Hematopoietic multipotent progenitor cell treated with erythropoietin and hydrocortisone succinate and interleukin-3 and kit ligand, for 15 days (in vitro differentiated cells): ENCODE data around the gene ARHGAP45.
"Not testable (repeated sequence)": the region's sequence is repeated elsewhere in the genome, so short reads cannot be mapped to it uniquely, and the experiment has no call there.

Experiments
- DNase-seq: peaks from one replicate; pipeline ENCODE4 v3.0.0-alpha.2; 2015; ENCODE audit warnings: low spot score

Gene ARHGAP45, protein sequence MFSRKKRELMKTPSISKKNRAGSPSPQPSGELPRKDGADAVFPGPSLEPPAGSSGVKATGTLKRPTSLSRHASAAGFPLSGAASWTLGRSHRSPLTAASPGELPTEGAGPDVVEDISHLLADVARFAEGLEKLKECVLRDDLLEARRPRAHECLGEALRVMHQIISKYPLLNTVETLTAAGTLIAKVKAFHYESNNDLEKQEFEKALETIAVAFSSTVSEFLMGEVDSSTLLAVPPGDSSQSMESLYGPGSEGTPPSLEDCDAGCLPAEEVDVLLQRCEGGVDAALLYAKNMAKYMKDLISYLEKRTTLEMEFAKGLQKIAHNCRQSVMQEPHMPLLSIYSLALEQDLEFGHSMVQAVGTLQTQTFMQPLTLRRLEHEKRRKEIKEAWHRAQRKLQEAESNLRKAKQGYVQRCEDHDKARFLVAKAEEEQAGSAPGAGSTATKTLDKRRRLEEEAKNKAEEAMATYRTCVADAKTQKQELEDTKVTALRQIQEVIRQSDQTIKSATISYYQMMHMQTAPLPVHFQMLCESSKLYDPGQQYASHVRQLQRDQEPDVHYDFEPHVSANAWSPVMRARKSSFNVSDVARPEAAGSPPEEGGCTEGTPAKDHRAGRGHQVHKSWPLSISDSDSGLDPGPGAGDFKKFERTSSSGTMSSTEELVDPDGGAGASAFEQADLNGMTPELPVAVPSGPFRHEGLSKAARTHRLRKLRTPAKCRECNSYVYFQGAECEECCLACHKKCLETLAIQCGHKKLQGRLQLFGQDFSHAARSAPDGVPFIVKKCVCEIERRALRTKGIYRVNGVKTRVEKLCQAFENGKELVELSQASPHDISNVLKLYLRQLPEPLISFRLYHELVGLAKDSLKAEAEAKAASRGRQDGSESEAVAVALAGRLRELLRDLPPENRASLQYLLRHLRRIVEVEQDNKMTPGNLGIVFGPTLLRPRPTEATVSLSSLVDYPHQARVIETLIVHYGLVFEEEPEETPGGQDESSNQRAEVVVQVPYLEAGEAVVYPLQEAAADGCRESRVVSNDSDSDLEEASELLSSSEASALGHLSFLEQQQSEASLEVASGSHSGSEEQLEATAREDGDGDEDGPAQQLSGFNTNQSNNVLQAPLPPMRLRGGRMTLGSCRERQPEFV

DNA sequence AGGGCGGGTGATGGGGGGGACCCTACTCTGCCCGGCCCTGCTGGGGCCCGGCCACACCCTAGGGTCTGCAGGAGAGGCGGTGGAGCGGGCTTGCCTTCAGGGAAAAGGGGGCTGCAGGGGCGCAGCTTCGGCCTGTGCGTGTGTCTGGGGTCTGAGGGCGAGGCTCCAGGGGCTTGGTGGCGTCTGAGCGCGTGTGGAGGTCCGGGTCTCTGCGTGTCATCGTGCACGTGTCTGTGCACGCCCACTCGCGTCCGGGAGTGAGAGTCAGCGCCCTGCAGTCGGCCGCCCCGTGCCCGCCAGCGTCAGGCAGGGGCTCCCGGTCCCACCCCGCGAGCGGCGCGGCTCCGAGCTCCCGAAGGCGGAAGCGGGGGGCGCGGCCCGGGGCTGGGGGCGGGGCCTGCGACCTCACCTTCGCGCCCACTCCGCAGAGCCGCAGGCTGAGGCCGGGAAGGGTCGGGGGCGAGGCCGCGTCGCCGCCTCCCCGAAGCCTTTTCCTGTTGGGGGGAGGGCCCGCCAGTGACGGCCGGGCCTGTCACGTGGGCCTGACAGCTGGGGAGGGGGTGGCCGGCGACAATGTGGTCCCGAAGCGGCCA, at the start of gene ARHGAP45:
Gene ARHGAP45, plus strand, starts transcription at position 420 of the 593 bp plus-strand sequence. CDS start 239 bp downstream, outside the sequence.
- no peak for DNase-seq

DNA sequence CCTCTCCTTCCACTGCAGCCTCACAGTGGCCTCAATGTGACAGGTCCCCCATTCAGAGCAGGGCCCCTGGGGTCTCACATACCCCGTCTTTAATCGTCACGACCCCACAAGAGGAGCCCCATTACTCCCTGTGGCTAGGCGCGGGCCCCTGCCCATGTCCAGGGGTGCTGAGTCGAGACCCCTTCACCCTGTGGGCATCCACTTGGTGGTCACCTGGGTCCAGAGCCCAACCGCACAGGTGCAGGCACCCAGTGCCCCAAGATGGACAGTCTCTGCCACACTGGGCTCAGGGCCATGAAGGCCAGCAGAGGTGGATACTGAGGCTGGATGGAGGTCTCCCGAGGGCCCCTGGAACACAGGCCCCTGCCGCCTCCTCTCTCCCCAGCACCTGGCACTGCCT, 49.1 kb upstream of the ARHGAP45 start:
- DNase-seq = no peak

DNA sequence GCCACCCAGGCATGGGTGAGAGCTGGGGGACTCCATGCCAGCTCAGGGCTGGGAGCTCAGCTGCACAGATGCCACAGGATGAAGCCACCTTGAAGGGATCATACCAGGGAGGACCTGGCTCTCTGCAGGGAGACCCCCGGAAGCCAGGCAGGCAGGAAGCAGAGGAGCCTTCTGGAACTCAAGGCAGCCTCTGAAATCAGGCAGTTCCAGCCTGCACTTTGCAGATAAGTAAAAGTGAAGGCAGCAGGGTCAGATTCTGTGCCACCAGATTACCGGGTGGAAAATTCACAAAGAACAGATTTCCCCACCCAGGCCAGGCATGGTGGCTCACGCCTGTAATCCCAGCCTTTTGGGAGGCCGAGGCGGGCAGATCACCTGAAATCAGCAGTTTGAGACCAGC, 48.6 kb upstream of the ARHGAP45 start:
- DNase-seq = peak; percentile 44

- DNase-seq = no peak
Measured at GRCh38 chr19:1018932-1019615, 47.9 kb upstream of the ARHGAP45 start.

DNA sequence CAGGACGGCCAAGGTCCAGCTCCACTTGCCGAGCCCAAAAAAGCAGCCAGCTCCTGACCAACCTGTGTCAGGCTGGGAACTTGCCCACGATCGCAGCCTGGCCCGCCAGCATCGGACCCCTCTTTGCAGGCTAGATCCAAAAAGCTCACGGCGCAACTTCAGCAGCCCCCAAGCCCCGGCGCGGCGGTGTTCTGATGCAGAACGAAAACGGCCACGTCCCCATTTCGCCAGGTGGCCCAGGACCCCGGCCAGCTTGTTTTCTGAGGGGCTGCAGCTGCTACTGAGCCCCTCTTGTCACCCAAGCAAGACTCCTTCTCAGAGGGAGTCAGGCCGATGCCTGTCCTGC, 47.4 kb upstream of the ARHGAP45 start:
- no peak for DNase-seq

GRCh38 chr19:1019980-1020867, 46.7 kb upstream of the ARHGAP45 start:
- no peak for DNase-seq

DNA sequence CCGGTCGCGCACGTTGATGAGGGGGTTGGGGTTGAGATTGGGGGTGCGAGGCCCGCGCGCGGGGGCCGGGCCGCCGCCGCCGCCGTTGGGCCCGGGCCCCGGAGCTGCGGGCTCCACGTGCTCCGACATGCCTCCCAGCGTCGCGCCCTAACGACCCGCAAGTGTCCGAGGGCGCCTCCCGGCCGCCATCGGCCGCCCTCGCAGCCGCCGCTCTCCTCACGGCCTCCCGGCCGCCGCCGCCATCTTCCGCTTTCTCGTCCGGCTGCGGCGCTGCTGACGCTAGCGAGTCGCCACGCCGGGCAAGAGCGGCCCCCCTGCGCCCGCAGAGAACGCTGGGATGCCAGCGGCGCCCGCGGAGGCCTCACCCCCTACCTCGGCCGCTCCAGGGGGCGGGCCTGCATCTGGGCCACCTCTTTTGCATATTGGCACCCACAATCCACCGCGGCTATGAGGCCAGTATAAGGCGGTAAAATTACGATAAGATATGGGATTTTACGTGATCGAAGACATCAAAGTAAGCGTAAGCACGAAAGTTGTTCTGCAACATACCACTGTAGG, 46.0 kb upstream of the ARHGAP45 start, which contains the start of gene TMEM259:
Gene TMEM259, minus strand, starts transcription at position 256 of the 558 bp plus-strand sequence. Its CDS starts 127 bp downstream, at position 129.
- DNase-seq = peak; percentile 98

- DNase-seq = not testable (repeated sequence)
Measured at GRCh38 chr19:1023883-1024188, 43.1 kb upstream of the ARHGAP45 start.

GRCh38 chr19:1025080-1025479, 41.9 kb upstream of the ARHGAP45 start:
- not testable (repeated sequence) for DNase-seq

DNA sequence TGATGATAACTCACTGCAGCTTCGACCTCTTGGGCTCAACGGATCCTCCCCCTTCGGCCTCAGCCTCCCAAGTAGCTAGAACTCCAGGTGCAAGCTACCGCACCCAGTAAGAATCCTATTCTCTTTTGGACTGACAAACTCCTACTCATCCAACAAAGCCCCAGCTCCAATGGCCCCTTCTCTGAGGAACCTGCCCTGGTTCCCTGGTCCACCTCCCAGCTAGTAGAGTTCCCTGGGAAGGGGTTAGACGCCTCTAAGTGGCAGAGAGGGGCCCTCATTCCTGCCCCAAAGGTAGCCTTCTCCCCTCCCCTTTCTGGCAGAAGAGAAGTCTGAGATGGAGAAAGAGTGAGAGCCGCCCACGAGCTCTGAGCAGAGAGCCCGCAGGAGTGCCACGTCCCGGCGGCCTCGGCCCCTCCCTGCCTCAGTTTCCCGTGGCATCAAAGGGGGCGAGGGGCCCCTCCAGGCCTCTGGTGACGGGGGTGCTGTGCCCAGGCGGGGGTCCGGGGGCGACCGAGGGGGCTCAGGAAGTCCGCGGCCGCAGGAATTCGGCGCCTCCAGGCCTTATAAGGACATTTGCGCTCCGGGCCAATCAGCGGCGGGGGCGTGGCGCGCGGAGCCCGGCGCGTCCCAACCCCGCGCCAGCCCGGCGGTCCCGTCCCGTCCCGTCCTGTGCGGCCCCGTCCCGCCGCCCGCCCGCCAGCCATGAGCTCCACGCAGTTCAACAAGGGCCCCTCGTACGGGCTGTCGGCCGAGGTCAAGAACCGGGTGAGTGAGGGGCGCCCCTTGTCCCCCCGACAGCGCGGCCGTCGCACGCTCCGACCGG, 40.8 kb upstream of the ARHGAP45 start, which contains the start of gene CNN2:
Gene CNN2, plus strand, starts transcription at position 649 of the 823 bp plus-strand sequence. Its CDS starts 54 bp downstream, at position 703.
- DNase-seq = peak; percentile 56

GRCh38 chr19:1026783-1027649, 40.0 kb upstream of the ARHGAP45 start:
- DNase-seq = no peak

GRCh38 chr19:1027650-1028061, 39.3 kb upstream of the ARHGAP45 start:
- no peak for DNase-seq

GRCh38 chr19:1028062-1028926, 38.7 kb upstream of the ARHGAP45 start:
- no peak for DNase-seq

DNA sequence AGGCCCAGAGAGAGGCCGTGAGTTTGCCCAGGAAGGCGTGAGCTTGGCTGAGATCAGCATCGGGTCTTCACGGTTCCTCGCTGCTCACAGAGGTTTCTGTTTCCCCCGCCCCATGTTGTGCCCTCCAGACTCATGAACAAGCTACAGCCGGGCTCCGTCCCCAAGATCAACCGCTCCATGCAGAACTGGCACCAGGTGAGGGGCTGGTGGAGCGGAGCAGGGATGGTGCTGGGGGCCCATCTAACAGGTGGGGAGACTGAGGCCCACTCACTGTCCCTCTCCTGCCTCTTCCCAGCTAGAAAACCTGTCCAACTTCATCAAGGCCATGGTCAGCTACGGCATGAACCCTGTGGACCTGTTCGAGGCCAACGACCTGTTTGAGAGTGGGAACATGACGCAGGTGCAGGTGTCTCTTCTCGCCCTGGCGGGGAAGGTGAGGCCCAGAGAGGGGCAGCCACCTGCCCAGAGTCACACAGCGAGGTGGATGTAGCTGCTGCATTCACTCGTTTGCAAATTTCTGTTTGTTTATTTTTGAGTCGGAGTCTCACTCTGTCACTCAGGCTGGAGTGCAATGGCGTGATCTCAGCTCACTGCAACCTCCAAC, 34.6 kb upstream of the ARHGAP45 start:
- no peak for DNase-seq

DNA sequence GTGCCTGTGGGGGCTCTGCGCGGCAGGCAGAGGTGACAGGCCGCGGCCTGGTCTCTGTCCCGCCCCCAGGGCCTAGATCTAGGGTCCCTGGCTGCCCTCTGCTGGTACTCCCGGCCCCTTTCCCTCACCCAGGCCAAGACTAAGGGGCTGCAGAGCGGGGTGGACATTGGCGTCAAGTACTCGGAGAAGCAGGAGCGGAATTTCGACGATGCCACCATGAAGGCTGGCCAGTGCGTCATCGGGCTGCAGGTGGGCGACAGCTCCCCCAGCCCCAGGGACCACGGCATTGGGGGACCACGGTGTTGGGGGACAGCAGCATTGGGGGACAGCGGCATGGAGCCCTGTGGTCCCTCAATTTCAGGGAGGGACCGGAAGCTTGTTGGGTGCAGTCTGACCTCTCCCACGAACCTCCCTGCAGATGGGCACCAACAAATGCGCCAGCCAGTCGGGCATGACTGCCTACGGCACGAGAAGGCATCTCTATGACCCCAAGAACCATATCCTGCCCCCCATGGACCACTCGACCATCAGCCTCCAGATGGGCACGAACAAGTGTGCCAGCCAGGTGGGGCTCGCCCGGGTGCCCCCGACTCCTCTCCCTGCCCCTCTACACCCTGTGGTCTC, 30.9 kb upstream of the ARHGAP45 start:
- DNase-seq = no peak

GRCh38 chr19:1037621-1038064, 29.3 kb upstream of the ARHGAP45 start:
- no peak for DNase-seq
